Midbrain (tissue), 1 donor: Measurements from ENCODE around the gene PROSER2.
A peak's percentile ranks its signal among the peaks of the same experiment; 100 is the strongest.

Experiments used
- DNase-seq: peaks from one replicate; lab custom pipeline; 2025; lab: John Stamatoyannopoulos, UW

Gene PROSER2, protein sequence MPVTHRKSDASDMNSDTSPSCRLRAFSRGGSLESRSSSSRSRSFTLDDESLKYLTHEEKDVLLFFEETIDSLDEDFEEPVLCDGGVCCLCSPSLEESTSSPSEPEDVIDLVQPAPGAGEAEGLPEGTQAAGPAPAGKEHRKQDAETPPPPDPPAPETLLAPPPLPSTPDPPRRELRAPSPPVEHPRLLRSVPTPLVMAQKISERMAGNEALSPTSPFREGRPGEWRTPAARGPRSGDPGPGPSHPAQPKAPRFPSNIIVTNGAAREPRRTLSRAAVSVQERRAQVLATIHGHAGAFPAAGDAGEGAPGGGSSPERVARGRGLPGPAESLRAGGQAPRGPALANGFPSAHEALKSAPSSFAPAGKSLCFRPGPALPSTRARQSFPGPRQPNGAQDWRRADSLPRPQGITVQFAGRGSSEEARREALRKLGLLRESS

DNA sequence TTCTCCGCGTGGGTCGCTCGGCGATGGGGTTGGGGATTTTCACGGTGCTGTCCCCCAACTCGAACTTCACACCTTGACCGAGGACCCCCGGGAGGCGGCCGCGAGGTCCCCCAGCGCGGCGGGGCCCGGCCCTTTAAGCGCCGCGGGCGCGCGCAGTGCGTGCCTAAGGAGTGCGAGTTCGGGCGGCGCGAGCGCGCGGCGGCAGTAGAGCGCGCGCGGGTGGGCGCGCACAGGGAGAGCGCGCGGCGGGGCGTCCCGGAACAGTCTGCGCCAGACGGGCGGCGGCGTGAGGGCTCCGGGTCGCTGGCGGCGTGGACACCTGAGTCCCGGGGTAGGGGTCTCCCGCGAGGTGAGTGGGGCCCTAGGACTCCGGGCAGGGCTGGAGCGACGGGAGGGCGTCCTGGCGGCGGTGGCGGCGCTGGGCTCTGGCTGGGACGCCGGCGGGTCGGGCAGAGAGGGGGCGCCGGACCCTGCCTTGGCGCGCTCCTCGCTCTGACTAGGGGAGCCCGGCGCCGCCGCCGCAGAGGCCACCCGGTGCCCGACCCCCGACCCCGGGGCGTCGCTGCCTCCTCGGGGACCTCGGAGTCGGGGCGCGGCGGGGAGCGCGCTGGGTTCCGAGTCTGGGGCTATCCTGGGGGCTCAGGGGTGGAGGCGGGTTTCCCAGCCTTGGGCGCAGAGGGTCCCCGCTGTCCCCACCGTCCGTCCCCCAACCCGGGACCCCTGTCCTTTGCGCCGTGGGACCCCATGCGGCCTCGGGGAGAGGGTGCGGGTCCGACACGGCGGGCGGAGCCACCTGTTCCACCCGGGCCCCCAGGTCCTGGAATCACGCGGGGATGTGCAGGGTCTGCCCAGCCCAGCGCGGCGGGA, at the start of gene PROSER2:
TSS of gene PROSER2 (plus strand) at position 235 of the 867 bp plus-strand sequence. CDS start 28,722 bp downstream, outside the sequence.
- no peak for DNase-seq

DNA sequence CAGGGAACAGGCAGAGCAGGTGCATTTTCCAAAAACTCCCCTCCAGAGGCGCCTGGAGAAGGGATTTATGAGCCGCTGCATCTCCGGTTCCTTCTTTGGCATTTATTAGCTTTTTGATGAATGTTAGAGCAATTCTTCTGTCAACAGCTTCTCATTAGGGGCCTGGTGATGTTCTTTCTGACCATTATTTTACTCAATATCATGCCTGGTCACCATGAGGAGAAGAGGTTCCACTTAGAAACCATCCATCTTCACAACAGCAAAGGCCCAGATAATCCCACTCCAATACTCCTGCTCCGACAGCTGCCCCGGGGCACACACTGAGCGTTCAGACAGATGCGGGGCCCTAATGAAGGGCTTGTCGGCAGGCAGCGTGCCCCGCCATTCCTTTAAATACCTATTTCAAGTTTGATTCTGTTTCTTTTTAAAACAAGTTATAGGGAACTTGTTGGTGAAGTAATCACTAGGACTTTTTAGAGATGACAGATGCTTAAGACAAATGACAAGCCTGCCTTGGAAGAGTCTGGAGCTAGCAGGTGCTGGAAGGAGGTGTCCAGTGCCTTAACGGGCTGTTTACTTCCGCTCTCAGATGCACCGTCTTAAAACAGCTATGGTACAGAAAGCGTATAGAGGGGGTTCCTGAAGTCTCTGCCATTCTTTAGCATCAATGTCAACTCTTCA, 49.3 kb upstream of the PROSER2 start:
- DNase-seq: no peak

DNA sequence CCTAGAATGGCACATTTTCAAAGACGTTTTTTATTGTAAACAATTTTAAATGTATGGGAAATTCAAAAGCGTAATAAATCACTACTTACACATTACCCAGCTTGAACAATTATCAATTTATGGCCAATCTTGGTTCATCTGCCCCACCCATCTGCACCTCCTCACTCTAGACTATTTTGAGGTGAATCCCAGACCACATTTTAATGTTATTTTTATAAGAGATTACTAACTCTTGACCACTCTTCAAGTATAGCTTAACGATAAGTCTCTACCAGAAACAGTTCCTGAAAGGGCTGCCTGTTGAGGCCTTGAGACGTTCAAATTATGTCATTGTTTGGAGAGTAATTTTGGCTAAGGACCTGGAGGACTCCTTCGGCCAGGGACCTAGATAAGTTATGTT, 47.7 kb upstream of the PROSER2 start:
- DNase-seq: no peak

DNA sequence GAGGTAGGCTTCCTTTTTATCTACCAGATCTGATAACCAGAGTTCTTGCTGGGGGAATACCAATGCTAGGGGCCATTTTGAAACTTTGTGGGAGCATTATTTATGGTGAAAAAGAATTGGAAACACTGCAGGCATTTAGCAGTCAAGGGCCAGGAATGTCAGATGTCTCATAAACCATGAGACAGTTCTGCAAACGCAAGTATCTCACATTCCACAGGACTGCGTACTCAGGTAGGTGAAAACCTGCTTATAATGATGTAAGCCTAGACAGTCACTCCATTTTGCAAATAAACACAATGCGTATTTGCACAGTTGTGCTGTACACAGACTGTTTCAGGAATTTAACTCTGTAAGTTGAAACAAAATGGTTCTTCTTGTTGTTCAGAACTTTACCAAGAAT, 47.1 kb upstream of the PROSER2 start:
- no peak for DNase-seq

DNA sequence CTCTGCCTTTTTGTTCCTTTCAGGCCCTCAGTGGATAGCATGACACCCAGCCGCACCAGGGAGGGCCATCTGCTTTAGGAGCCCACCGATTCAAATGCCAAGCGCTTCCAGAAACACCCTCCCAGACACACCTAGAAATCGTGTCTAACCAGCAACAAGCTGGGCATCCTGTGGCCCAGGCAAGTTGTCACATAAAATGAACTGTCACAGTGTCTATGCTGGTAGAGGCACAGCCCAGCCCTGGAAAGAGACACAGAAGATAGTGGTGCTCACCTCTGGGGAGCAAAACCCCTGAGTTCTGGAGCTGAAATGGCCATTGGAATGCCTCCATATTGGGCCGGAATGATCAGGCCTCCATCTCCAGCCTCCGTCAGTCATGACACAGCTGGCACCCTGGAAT, 42.0 kb upstream of the PROSER2 start:
- DNase-seq: no peak

DNA sequence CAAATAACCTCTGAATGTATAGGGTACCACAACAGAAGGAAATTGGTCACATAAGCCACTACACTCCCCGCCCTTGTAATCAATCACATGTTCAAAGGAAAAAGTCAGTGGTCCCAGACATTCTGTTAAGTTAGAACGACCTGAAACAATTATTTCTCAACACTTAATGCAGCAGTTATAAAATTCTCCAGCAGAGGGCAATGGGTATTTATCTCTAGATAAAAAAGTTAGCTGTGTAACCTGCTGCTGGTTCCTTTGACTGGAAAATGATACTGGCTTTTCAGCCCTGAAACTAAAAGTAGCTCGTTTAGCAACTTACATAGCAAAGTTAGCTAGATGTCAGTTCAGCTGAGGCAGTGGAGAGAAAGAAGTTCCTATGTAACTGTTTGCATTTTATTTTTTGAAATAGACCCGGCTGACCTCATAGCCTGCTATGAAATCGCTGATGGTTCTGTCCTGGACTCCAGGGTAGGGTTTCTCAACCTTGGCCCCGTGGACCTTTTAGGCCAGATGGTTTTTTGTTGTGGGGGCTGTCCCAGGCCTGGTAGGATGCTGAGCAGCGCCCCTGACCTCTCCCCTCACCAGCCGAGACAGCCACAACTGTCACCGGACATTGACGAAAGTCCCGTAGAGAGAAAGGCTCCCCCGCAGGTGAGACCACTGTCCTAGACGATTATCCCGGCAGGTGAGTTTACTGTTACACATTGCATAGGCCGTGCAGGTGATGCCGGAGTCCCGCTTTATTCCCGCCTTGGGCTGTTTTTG, 40.2 kb upstream of the PROSER2 start:
- DNase-seq: peak; percentile 43

DNA sequence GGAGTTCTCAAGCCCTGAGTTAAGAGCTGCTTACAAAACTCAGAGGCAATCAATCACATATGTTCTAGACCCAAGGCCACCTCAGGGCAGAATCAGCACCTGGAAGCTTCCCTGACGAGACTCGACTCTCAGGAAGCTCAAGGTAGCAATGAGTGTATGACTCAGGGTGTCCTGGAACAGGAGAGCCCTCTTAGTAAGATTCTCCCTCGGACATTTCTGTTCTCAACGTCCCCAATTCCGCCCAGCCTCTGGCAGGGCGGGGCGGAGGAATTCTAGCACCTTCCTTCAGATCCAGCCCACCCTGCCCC, 39.6 kb upstream of the PROSER2 start:
- DNase-seq: no peak

DNA sequence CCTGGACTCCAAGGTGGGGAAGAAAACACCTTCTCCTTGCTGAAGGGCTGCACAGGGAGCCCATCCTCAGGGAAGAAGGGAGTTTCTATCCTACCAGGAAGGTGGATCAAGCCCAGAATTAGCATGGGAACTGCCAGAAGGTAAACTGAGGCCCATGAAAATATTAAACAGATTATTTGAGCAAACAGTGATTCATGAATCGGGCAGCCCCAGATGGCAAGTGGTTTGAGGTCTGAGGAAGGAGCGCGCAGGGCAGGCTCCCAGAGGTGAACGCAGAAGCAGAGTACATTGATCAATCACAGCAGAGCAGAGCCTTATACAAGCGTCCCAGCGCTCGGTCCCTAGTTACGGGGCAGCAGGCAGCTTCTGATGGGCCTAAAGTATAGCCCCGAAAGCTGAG, 35.8 kb upstream of the PROSER2 start:
- DNase-seq: no peak

DNA sequence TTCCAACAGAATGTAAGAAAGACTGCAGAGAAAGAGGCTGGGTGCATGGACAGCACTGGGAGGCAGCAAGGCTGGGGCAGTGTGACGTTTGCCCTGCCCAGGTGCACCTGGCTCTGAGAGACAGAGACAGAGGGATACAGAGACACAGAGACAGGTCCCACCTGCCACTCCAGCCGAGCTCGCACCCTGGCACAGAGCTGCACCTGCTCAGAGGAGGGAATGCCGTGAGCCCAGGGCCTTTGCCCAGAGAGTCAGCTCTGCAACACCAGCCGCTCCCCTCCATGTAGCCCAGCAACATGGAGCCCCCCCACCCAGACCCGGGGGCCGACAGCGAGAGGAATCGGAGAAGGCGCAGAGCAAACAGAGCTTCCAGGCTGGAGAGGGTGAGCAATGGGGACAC, 35.3 kb upstream of the PROSER2 start:
- DNase-seq: no peak

DNA sequence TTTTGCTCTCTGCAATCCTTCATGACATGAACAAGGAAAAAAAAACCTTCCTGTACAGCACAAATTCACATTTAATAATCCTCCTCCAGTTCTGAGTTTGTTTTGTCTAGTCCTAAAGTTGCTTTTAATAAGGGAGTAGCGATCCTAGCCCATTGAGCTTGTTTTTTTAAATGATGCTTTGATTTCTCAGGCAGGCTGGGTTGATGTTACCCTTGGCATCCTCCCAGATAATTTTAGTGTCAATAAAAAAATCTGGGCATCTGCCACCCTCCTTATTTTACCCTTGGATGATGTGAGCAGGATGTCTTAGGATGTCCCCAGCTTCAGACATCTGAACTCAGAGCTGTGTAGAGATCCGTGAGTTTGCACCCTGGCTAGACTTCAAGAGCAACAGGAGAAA, 33.9 kb upstream of the PROSER2 start:
- no peak for DNase-seq

DNA sequence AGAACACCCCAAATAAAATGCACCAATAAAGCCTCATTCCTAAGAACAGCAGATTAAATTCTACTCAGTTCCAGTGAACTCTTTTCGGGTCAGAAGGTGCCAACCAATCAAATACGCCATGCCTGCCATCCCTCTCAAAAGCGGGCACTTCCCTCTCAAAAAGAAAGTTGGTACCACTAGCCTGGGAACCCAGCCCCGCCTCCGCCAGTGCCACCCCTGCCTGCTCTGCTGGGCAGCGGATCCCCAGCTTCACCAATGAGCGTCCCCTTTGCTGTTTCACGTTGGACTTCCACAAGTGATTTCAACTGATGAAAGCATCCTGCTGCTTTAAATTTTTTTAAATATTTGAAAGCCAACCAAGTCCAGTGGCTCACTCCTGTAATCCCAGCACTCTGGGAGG, 33.2 kb upstream of the PROSER2 start:
- no peak for DNase-seq

DNA sequence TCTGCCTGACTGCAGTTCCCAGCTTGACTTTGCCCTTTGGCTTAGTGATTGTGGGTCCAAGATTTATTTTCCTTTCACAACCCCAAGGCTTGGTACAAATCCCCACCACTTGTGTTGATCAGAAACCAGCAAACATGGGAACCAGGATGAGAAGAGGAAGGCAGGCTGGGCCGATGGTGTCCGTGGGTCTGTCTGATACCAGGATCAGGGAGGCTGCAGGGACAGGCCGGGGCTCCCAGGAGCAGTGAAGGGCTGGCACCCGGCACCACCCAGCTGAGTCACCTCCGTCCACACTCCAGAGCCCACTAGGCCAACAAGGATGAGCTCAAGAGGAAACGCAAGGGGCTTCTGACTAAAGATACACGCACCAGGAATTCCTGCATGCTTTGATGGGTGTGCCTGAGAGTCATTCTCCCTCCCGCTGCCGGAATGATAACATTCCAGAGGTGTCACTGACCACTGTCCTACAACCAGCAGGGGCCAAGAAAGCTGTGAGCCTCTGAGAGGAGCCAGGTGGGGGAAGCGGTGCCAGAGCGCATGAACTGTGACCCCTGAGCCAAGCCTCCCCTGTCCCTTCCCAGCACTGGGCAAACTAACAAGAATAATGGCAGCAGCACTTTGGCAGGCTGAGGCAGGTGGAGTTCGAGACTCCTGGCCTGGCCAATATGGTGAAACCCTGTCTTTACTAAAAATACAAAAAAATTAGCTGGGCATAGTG, 29.2 kb upstream of the PROSER2 start:
- DNase-seq: no peak

DNA sequence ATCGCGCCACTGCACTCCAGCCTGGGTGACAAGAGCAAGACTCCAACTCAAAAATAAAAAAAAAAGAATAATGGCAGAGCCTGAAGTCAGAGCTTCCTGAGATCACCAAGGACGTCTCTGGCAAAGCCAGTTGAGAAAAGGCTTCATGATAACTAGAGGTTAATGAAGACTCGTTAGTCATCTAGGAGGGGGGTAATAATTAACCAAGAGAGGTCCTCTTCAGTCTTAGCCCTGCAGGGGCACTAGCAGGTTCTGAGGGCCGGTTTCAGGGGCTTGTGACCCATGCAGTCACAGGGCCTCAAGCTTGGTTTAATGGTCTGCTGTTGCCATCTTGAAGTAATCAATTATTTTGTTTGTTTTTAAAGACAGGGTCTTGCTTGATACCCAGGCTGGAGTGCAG, 28.6 kb upstream of the PROSER2 start:
- no peak for DNase-seq

DNA sequence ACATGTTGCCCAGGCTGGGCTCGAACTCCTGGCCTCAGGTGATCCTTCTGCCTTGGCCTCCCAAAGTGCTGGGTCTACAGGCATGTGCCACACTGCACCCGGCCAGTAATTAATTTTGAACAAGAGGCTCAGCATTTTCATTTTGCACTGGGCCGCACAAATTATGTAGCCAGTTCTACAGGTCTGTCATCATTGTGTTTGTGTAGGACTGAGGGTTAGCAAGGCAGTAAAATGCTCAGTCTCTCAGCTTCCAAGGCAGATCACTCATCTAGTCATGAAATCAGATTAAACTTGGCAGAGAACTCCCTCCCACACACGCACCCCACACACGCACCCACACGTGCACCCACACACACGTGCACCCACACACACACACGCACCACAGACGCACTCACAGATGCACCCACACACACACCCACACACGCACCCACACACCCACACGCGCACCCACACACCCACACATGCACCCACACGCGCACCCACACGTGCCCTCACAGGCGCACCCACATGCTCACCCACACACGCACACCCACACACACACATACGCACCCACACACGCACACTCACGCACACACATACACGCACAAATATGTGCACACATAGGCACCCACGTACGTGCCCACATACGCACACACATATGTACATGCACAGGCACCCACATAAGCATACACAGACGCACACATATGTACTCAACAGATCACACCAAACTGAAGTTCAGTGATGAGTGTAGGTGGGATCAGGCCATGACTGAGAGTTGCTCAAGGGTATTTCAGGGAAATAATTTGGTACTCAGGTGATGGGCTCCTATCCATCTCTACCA, 27.8 kb upstream of the PROSER2 start:
- DNase-seq: no peak

DNA sequence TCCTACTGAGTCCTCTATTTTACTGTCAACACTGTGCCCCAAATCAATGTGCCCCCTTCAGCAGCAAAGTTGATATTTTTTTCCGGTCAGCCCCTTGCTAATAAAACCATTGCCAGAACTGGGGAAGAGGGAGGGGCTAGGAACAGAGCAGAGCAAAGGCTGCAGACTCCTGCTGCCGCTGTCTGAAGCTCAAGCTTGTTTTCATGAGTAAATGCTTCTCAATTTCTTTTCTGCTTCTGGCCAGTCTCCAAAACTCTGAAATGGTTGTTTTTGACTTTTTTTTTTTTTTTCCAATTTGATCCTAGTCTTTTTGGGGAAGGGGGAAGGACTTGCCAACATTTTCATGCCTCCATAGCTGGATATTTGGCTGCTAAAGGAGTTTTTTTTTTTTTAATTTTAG, 26.7 kb upstream of the PROSER2 start:
- DNase-seq: no peak

DNA sequence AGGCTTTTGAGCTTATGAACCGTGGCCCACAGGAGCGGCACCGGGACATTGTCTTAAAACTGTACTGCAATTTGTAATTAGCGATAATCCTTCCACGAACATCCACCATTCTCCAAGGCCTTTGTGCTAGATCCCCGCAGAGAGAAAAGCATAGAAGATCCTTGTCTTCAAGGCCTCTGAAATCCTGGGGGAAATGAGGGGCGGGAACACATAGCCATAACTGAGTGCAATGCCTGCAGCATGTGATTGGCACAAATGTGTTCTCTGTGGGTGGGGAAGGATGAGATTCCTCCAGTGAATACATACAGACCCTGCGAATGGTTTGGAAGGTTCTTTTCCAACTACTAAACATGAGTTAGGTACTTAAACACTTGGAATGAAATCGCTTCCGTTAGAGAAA, 25.9 kb upstream of the PROSER2 start:
- DNase-seq: no peak

DNA sequence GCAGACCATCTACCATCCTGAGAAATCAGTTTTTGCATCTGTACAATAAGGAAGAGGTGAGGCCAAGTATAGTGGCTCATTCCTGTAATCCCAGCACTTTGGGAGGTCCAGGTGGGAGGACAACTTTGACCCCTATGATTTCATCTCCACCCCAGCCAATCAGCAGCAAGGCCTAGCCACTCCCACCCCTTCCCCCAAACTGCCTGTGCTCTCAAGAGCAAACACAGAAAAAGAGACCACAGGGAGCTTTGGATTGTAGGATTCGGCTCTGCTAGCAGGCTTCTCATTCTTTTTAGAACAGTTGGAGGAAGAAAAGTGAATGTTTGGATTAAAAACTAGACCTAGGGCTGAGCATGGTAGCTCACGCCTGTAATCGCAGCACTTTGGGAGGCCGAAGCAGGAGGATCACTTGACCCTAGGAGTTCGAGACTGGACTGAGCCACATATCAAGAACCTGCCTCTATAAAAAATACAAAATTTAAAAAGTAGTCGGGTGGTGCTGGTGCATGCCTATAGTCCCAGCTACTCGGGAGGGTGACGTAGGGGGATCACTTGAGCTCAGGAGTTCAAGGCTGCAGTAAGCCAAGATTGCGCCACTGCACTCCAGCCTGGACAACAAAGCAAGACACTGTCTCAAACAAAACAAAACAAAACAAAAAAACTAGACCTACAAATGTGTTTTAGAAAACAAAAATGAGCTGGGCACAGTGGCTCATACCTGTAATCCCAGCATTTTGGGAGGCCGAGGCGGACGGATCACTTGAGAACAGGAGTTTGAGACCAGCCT, 25.1 kb upstream of the PROSER2 start:
- no peak for DNase-seq

DNA sequence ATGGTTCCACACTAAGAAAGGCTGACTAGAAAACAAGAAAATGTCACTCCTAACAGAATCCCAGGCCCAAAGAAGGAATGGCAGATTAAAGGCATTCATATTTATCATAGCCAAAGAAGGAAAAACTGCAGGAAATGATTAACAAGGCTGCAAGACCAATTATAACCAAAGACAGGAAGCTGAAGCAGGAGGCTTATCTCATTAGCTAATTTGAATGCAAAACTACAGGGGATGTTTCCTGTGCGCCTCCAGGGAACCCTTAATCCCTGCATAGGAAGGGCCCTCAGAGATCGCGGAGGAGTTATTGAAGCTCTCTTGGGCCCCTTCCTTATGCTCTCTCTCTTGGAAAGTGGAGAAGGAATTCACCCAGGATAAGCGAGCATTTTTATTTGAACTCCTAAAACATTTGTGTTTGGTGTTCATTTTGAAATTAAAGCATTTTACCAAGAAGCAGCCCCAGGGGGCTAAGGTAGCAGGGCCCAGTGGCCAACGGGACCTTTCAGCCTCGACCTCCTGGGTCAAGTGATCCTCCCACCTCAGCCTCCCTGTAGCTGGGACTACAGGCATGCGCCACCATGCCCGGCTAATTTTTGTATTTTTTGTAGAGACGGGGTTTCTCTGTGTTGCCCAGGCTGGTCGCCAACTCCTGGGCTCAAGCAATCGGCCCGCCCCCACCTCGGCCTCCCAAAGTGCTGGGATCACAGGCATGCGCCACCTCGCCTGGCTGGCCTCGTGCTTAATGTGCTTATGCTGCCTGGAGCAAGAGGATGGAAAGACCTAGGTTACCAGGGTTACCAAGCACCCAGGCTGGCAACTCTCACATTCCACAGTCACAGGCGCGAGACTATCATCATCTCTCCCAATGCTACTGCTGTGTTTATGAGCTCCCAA, 24.1 kb upstream of the PROSER2 start:
- DNase-seq: no peak

DNA sequence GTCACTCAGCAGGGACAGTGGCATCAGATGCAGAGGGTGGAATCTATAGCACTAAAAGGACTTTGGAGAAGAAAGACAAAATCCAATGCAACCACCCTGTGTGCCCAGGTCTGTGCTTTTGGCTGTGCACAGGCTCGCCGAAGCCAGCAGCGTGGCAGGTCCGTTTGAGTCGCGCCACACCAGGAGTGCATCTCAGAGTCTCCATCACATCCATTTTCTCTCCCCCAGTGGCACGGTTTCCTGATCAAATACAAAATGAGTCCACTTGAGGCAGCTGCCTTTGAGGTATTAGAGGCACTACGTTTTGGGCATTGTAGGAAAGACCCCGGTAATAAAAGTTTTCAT, 23.4 kb upstream of the PROSER2 start:
- DNase-seq: no peak
